WERI-Rb-1 (cell line): ENCODE data around the gene HHIP.

ENCODE experiments used
- DNase-seq: peaks from one replicate; pipeline ENCODE4 v3.0.0-alpha.2; 2020
- H3K27ac ChIP-seq: fragments of 250-450 bp; sonication (Bioruptor Pico); 2 replicates; pipeline ENCODE4 v1.5.1; 2020; ENCODE audit warnings: mild to moderate bottlenecking, moderate library complexity
- H3K27me3 ChIP-seq: fragments of 250-450 bp; sonication (Bioruptor Pico); 2 replicates; pipeline ENCODE4 v1.5.1; 2021; ENCODE audit warnings: mild to moderate bottlenecking, low read depth, moderate library complexity; ENCODE audit not compliant: insufficient read depth, severe bottlenecking
- H3K36me3 ChIP-seq: fragments of 250-450 bp; sonication (Bioruptor Pico); 2 replicates; pipeline ENCODE4 v1.5.1; 2020; ENCODE audit warnings: mild to moderate bottlenecking, moderate library complexity
- H3K4me3 ChIP-seq: 2 replicates; pipeline ENCODE4 v1.5.1; 2011; ENCODE audit warnings: low read depth, mild to moderate bottlenecking, control low read depth, low read length
- H3K9me3 ChIP-seq: fragments of 250-450 bp; sonication (Bioruptor Pico); 2 replicates; pipeline ENCODE4 v1.5.1; 2021; ENCODE audit warnings: mild to moderate bottlenecking, moderate library complexity; ENCODE audit not compliant: severe bottlenecking
- TF ChIP-seq, protein P1 (sequence below): IDR thresholded peaks from 2 replicates; pipeline ENCODE4 v1.5.1; 2011; ENCODE audit warnings: low read depth, mild to moderate bottlenecking, control low read depth, inconsistent platforms, low read length

The HHIP gene

DNA sequence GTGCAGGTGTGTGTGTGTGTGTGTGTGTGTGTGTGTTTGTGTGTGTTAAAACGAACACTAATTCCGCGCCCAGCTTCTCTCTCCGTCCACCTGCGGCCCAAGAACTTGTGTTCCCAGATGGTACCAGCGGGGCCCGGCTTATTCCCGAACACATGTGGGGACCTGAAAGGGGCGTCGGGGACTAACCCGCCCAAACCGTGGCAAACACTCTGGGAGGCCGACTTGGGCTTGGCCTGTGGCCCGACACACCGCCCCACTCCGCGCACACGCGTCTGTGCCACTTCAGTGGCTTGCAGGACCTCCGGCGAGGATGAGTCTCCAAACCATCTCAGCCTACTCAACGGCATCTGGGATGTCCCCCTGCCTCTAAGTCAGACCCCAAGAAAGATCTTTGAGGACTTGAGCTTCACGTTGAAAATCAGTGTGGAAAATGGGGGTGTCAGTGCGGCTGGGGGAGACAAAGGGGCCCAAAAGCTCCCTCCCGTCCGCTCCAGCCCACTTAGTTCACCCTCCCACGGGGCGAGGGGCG is 790 bp upstream of the HHIP start:
- Histone ChIP-seq H3K27ac (no peak overlapping the region; the same call in 1 of the 2 replicates), H3K9me3 (no peaks in the 10 kb centered on the region), H3K36me3 (peaks cover 4% of the 10 kb centered on the region; the same call in 1 of the 2 replicates), H3K27me3 (no peaks in the 10 kb centered on the region), H3K4me3 (peak overlapping the region; percentile 55)
- peak; percentile 19 for DNase-seq
- TF ChIP-seq, protein P1, sequence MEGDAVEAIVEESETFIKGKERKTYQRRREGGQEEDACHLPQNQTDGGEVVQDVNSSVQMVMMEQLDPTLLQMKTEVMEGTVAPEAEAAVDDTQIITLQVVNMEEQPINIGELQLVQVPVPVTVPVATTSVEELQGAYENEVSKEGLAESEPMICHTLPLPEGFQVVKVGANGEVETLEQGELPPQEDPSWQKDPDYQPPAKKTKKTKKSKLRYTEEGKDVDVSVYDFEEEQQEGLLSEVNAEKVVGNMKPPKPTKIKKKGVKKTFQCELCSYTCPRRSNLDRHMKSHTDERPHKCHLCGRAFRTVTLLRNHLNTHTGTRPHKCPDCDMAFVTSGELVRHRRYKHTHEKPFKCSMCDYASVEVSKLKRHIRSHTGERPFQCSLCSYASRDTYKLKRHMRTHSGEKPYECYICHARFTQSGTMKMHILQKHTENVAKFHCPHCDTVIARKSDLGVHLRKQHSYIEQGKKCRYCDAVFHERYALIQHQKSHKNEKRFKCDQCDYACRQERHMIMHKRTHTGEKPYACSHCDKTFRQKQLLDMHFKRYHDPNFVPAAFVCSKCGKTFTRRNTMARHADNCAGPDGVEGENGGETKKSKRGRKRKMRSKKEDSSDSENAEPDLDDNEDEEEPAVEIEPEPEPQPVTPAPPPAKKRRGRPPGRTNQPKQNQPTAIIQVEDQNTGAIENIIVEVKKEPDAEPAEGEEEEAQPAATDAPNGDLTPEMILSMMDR = no peak

DNA sequence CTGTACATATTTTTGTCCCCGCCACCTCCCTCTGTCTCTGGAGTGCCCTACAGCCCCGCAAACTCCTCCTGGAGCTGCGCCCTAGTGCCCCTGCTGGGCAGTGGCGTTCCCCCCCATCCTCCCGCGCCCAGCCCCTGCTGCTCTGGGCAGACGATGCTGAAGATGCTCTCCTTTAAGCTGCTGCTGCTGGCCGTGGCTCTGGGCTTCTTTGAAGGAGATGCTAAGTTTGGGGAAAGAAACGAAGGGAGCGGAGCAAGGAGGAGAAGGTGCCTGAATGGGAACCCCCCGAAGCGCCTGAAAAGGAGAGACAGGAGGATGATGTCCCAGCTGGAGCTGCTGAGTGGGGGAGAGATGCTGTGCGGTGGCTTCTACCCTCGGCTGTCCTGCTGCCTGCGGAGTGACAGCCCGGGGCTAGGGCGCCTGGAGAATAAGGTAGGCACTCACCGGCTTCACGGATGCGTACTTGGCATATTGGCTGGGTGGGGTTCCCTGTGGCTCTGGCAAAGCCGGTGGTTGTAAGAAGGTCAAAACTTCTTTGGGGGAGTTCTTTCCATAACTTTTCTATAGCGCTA is 653 bp downstream of the HHIP start:
- peak; percentile 70 for DNase-seq
- TF ChIP-seq, protein P1 = peak; percentile 60; the same call in 1 of the 2 replicates
- Histone ChIP-seq H3K27me3 (no peaks in the 10 kb centered on the region), H3K9me3 (no peaks in the 10 kb centered on the region), H3K27ac (peak overlapping the region; percentile 42), H3K4me3 (peak overlapping the region; percentile 55), H3K36me3 (peaks cover 4% of the 10 kb centered on the region; the same call in 1 of the 2 replicates)

DNA sequence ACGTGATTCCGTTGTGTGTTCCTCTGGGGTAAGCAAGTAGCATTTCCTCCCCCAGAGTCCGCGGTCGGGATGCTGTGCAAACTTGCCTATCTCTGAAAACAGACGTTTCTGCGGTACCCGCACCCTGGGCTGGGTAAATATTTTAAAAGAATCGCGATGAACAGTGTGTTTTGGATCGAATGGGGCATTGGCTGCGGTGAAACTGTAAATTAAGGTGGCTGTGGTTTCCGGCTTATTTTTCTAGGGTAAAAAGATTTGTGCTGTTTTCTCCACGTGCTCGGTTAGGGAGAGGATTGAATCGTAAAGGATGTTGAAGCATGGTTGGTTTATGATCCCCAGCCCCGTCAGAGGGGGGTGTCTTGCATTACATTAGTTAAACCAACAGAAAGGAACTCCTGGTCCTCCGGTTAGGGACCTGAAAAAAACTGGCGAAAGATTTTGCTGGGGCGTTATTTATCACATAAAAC is 1.2 kb downstream of the HHIP start:
- H3K9me3 ChIP-seq = no peaks in the 10 kb centered on the region
- no peaks in the 10 kb centered on the region for H3K27me3 ChIP-seq
- no peak for DNase-seq
- no peak overlapping the region for H3K27ac ChIP-seq
- H3K4me3 ChIP-seq = no peak overlapping the region; the same call in 1 of the 2 replicates
- TF ChIP-seq, protein P1 = no peak
- peaks cover 4% of the 10 kb centered on the region; the same call in 1 of the 2 replicates for H3K36me3 ChIP-seq

DNA sequence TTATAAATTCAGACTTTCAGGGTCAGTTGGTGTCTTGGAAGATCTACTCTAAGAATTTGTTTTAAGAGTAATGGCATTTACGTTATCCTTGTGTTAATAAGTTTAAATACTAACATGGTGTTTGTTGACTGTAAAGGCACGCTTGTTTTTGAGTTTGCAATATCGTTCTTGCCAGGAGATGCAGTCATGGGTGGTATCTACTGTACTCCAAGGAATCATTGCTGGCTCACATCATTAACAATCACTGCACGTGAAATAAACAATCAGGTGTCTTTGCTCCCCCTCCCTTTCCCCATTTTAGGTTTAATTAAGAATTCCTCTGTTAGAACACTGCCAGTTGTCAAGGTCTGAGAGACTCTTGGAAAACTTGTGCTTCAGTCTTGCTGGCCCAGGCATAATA is 1.6 kb downstream of the HHIP start:
- TF ChIP-seq, protein P1 = no peak
- Histone ChIP-seq H3K4me3 (no peak overlapping the region), H3K27me3 (no peaks in the 10 kb centered on the region), H3K9me3 (no peaks in the 10 kb centered on the region), H3K36me3 (peaks cover 4% of the 10 kb centered on the region; the same call in 1 of the 2 replicates), H3K27ac (no peak overlapping the region)
- no peak for DNase-seq

DNA sequence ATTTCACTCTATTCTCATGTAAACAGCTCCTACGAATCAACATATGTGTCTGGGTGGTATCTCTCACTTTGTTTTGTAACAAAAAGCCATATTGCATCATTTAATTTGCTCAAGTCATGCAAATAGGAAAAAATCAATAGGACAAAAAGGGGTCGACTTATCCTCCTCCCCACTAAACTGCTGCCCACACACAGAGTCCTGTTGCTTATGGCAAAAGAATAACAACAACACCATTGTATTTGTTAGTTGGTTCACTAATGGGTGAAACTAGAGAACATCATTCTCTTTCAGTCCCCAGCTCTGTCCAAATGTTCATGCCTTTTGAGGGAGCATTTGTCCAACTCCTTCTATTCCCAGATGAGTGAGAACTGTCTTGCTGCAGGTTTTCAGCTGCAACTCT is 2.1 kb downstream of the HHIP start:
- H3K9me3 ChIP-seq = no peaks in the 10 kb centered on the region
- TF ChIP-seq, protein P1 = no peak
- H3K36me3 ChIP-seq = peaks cover 3% of the 10 kb centered on the region; the same call in 1 of the 2 replicates
- no peak for DNase-seq
- H3K27me3 ChIP-seq = no peaks in the 10 kb centered on the region
- H3K27ac ChIP-seq = no peak overlapping the region
- H3K4me3 ChIP-seq = no peak overlapping the region
